Lower leg skin (tissue), 4 donors: Measurements from ENCODE around the gene RPTOR. TPM values are rescaled to one million over a fixed set of nuclear protein-coding genes. Genes with fewer than 3 reads are reported as not detected.

Experiments used
- DNase-seq, 2 donors: peaks; one replicate each; pipeline ENCODE4 v3.0.0-alpha.2; 2019; ENCODE audit warnings: low spot score in 2 of 2
- H3K4me3 ChIP-seq: fragments of 200-600 bp; sonication (generic); 2 replicates; pipeline ENCODE4 v1.5.1; 2017; ENCODE audit warnings: mild to moderate bottlenecking, low read depth; ENCODE audit not compliant: poor library complexity, severe bottlenecking
- POLR2A ChIP-seq, 2 donors: fragments of 450-650 bp; IDR thresholded peaks; one replicate each; pipeline ENCODE4 v1.6.1; 2016 to 2017; ENCODE audit warnings: antibody characterized with exemption in 2 of 2, mild to moderate bottlenecking in 1 of 2, moderate library complexity in 1 of 2
- WGBS, 2 donors: methylation state at CpG; one replicate each; pipeline ENCODE4 v1.1.5; 2018; 5-methylcytosine and 5-hydroxymethylcytosine counted together
- intact Hi-C: fragments of 100-400 bp; cut with DNase I; formaldehyde crosslinking; loops from one replicate; pipeline ENCODE4 v1.15.0; 2023; ENCODE audit warnings: low total_unique reads
- total RNA-seq, 4 donors: library from RNA; depleted of rRNA; stranded (reverse); fragments of >200 nt; gene quantifications; one replicate each; pipeline ENCODE4 v1.1.0, GENCODE V29; 2016
- TF ChIP-seq, protein P1 (sequence below), 3 donors: fragments of 450-650 bp; IDR thresholded peaks; one replicate each; pipeline ENCODE4 v1.5.1; 2016; ENCODE audit warnings: antibody characterized with exemption in 3 of 3, mild to moderate bottlenecking in 3 of 3, moderate library complexity in 2 of 3

The RPTOR gene
- total RNA-seq, 4 donors from 2014 or later: 30.7 to 68.2 (median 39.8) TPM

DNA sequence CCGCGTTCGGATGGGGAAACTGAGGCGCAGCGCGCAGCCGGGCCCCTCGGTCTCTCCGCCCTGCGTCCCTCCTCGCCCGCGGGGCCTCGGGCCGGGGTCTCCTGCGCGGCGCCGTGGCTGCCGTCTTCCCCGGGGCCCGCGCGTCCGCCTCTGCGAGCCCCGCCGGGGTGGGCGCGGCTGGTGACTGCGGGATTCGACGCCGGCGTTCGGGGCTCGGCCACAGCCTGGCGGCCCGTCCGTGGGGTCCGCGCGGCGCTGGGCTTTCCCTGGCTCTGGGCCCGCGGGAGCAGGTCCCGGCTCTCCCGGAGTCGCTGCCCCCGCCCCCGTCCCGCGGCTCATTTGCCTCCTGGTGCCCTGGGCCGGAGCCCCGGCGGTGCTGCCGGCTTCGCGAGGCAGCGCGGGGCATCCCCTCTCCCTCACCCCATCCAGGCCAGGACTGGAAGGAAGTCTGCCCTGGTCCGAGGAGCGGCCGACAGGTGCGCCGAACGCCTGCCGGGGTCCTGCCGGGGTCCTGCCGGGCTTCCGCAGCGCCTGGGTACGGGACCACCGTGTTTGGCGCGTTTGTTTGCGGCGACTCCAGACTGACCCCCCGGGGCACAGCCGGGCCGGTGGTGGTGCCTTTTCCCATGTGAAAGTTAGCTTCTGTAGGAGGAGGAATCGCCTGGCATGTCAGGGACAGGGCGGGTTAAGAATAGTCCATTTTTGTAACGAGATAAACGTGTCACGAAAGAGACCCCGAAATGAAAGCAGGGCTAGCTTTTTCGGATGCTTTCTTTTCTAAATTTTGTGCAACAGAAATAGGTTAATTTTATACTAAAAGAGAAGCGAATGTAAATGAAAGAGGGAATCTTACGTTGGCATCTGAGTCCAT lies 447.7 kb downstream of the RPTOR start:
- 3 to 5% methylated on average over 33 to 40 of the region's 90 CpGs for WGBS, 2 donors

DNA sequence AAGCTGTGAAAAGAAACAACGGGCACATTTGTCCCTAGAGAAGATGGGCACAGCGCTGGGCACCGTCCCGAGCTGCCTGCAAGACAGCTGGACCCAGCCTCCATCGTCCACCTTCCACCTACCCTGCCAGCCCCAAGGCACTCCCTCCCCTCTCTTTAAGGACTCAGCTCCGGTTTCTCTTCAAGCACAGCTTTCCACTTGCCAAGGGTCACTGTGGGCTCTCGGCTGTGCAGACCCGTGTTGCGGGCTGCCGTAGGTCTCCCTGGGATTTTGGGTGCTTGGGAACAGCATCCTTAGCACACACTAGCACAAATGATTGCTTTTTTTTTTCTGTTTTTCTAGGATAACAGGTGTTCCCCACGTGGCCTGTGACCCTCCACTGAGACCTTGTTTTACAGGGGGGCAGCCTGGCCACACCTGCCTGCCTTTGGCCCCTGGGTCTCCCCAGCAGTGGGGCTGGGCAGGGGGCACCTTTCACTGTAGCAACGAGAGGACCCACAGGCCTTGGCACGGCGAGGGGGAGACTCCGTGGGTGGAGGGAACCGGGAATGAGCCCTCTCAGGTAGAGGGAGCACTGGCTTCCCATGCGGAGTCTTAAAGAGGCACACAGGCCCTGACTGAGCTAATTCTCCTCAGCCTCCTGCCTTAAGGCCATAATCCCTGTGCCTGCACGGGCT lies 448.4 kb downstream of the RPTOR start:
- DNase-seq: no peak

More for the DNA sequence above, 447.7 kb downstream of the RPTOR start:
- no peak for TF ChIP-seq POLR2A (IDR thresholded peaks at IDR 0.05)
- TF ChIP-seq, protein P1, sequence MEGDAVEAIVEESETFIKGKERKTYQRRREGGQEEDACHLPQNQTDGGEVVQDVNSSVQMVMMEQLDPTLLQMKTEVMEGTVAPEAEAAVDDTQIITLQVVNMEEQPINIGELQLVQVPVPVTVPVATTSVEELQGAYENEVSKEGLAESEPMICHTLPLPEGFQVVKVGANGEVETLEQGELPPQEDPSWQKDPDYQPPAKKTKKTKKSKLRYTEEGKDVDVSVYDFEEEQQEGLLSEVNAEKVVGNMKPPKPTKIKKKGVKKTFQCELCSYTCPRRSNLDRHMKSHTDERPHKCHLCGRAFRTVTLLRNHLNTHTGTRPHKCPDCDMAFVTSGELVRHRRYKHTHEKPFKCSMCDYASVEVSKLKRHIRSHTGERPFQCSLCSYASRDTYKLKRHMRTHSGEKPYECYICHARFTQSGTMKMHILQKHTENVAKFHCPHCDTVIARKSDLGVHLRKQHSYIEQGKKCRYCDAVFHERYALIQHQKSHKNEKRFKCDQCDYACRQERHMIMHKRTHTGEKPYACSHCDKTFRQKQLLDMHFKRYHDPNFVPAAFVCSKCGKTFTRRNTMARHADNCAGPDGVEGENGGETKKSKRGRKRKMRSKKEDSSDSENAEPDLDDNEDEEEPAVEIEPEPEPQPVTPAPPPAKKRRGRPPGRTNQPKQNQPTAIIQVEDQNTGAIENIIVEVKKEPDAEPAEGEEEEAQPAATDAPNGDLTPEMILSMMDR (IDR thresholded peaks at IDR 0.05): no peak
- peak overlapping the region; percentile 86 for H3K4me3 ChIP-seq
- peak in 1 of 2 donors; percentile 85 for DNase-seq
- intact Hi-C loops: no loop called here

DNA sequence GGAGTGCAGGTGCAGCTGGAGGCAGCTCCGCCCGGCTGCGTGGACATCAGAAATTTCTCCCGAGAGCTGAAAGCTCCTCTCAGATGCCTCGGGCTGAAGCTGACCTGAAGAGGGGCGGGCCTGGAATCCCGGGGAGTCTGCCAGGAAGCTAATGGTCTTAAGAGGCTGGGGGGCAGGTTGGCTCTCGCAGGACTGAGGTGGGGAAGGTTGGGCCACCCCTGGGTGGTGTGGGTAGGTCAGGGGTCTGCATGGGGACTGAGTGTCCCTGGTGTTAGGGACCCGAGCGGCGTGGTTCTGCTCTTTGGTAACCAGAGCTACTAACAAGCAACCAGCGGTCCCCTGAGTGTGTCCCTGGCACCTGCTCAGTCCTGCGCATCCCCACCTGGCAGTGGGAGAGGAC lies 450.5 kb downstream of the RPTOR start:
- WGBS, 2 donors: 67 to 86% methylated on average over 11 to 12 of the region's 13 CpGs
- peak in 1 of 2 donors; percentile 85 for DNase-seq
- intact Hi-C loops: no loop called here
- no peak overlapping the region for H3K4me3 ChIP-seq
- TF ChIP-seq, protein P1 (IDR thresholded peaks at IDR 0.05): no peak

More for the DNA sequence above, 448.4 kb downstream of the RPTOR start:
- WGBS, 2 donors: 27 to 41% methylated on average over 17 to 18 of the region's 18 CpGs
- intact Hi-C loops: no loop called here
- no peak overlapping the region for H3K4me3 ChIP-seq
- TF ChIP-seq POLR2A (IDR thresholded peaks at IDR 0.05): no peak
- TF ChIP-seq, protein P1 (IDR thresholded peaks at IDR 0.05): no peak

DNA sequence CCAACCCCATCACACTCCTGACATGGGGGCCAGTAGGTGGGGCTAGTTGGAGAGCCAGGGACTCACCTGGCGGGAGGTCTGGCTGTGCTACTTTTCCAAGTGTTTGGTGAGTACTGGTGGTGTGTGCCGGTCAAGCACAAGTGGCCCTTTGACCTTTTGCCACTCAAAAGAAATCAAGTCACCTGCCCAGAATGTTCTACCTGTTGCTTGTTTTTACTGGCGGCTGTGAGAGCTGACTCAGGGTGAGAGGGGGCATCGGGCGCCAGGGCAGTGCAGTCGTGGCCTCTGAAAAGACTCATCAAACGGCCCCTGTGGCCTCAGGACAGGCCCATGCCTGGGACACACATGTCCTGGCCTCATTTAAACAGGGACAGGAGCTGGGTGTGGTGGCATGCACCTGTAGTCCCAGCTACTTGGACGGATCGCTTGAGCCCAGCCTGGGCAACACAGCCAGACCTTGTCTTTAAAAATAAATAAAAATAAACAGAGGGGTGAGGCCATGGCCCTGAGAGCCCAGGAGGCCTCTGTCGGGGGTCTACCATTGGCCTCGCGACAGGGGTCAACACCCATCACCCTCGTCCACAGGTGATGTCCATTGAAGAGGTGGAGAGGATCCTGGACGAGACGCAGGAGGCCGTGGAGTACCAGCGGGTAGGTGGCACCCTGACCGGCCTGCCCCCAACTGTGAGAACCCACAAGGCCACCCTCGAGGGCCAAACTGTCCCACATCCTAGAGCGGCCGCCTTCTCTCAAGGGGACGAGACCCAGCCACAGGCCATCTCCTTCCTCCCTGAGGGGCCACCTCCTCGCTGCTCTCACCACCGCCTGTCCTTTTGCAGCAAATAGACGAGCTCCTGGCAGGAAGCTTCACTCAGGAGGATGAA lies 452.0 kb downstream of the RPTOR start:
- TF ChIP-seq, protein P1 (IDR thresholded peaks at IDR 0.05): no peak
- no peak for TF ChIP-seq POLR2A (IDR thresholded peaks at IDR 0.05)
- 93 to 94% methylated on average over 24 to 25 of the region's 25 CpGs for WGBS, 2 donors
- no peak overlapping the region for H3K4me3 ChIP-seq
- no peak for DNase-seq
- intact Hi-C loops: no loop called here

DNA sequence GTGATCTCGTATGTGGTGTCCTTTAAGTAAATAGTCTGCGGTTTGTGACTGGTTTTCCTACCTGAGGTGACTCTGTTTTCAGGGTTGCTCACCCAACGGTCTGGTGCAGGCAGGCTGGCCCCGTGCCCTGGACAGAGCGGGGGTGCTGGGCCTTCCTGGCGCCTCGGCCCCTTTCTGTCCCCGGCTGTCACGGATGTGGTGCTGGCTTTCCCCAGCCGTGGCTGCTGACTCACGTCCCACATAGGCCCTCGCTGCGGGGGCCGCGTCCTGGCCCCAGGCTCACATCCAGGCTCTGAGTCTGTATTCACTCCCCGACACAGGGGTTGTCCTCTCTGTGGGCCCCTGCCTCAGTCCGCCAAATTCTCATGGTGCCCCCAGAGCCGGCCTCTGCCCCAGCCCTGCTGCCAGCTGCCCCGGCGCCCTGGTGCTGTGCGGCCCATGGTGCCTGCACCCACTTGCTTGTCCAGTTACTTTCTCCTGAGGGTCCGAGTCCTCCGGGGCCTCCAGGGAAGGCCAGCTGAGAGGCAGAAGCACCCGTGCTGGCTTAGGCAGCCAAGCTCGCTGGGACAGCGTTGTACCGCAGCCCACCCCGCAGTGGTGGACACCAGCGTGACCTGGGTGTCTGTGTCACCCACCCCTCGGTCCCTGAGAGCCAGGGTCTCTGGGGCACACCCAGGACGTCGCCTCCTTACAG lies 452.9 kb downstream of the RPTOR start:
- TF ChIP-seq, protein P1 (IDR thresholded peaks at IDR 0.05): no peak
- TF ChIP-seq POLR2A (IDR thresholded peaks at IDR 0.05): no peak
- H3K4me3 ChIP-seq: no peak overlapping the region
- WGBS, 2 donors: 90 to 96% methylated on average over 26 to 30 of the region's 32 CpGs
- no peak for DNase-seq
- intact Hi-C loops: no loop called here
